GM12878 (cell line): Measurements from ENCODE around the gene PSMB8. TPM values are rescaled to one million over a fixed set of nuclear protein-coding genes. Genes with fewer than 3 reads are reported as not detected.

ENCODE experiments used
- ATAC-seq: fragments of 200-7000 bp; cut with Tn5 transposase; 3 replicates; pipeline ENCODE4 v1.9.1; 2020; ENCODE audit warnings: mild to moderate bottlenecking, moderate library complexity
- BruUV-seq: library from RNA; stranded (reverse); fragments of 400-500 nt; replicated peaks from 2 replicates; lab custom pipeline; 2021; lab: Mats Ljungman, UMichigan
- CTCF ChIA-PET: fragments of 300-600 bp; sonication (Branson Sonifier 250); formaldehyde crosslinking; extraction: SDS; loops from one replicate; lab custom pipeline; 2021; ENCODE audit warnings: inconsistent platforms; lab: Yijun Ruan, JAX
- POLR2A ChIA-PET: fragments of 350-600 bp; formaldehyde crosslinking; extraction: SDS; loops from one replicate; lab custom pipeline; 2021; ENCODE audit warnings: inconsistent platforms; lab: Charles Lee
- RAD21 ChIA-PET: fragments of 300-600 bp; sonication (Branson Sonifier 250); formaldehyde crosslinking; loops from one replicate; lab custom pipeline; 2023; ENCODE audit warnings: antibody characterized with exemption; ENCODE audit not compliant: unreplicated experiment; lab: Charles Lee
- SMC1A ChIA-PET: fragments of 300-600 bp; sonication (Branson Sonifier 250); formaldehyde crosslinking; loops from one replicate; lab custom pipeline; 2023; ENCODE audit not compliant: unreplicated experiment, uncharacterized antibody; lab: Charles Lee
- DNase-seq: peaks from one replicate; pipeline ENCODE4 v3.0.0-alpha.2; 2011; ENCODE audit warnings: low read depth, low spot score
- FAIRE-seq: peaks from 3 replicates; lab custom pipeline; 2011; peaks lifted over from hg19 to GRCh38; lab: Jason Lieb, UNC
- H2AFZ ChIP-seq: 2 replicates; pipeline ENCODE4 v1.6.0; 2011; ENCODE audit warnings: low read depth, low read length, control low read depth; ENCODE audit not compliant: control insufficient read depth
- H3K27ac ChIP-seq: 2 replicates; pipeline ENCODE4 v1.5.1; 2011; ENCODE audit warnings: control low read depth; ENCODE audit not compliant: control insufficient read depth, insufficient read depth
- H3K27me3 ChIP-seq, 2 experiments: replicated peaks in 1 of 2; 2 replicates each; pipeline versions ENCODE4 v1.6.0 to v1.6.1; 2011; ENCODE audit warnings: low read length in 1 of 2; ENCODE audit not compliant: control insufficient read depth in 2 of 2, insufficient read depth in 2 of 2
- H3K36me3 ChIP-seq, 2 experiments: 2 replicates each; pipeline ENCODE4 v1.5.1; 2011; ENCODE audit warnings: low read length in 1 of 2; ENCODE audit not compliant: control insufficient read depth in 2 of 2, insufficient read depth in 2 of 2
- H3K4me1 ChIP-seq: 2 replicates; pipeline ENCODE4 v1.6.1; 2011; ENCODE audit warnings: mild to moderate bottlenecking, low read length, moderate library complexity, mixed read lengths; ENCODE audit not compliant: control insufficient read depth, insufficient read depth
- H3K4me2 ChIP-seq: 2 replicates; pipeline ENCODE4 v1.6.0; 2011; ENCODE audit warnings: control low read depth; ENCODE audit not compliant: control insufficient read depth, insufficient read depth
- H3K4me3 ChIP-seq: fragments of 200-600 bp; sonication (generic); 2 replicates; pipeline ENCODE4 v1.5.1; 2016
- H3K79me2 ChIP-seq: 2 replicates; pipeline ENCODE4 v1.6.0; 2011; ENCODE audit warnings: low read length; ENCODE audit not compliant: control insufficient read depth, insufficient read depth
- H3K9ac ChIP-seq: 2 replicates; pipeline ENCODE4 v1.8.0; 2011; ENCODE audit warnings: low read length, control low read depth, mixed read lengths; ENCODE audit not compliant: control insufficient read depth, insufficient read depth
- H3K9me3 ChIP-seq: replicated peaks from 3 replicates; pipeline ENCODE4 v1.5.1; 2011; ENCODE audit warnings: mild to moderate bottlenecking, low read length; ENCODE audit not compliant: control insufficient read depth, insufficient read depth
- H4K20me1 ChIP-seq: 2 replicates; pipeline ENCODE4 v1.6.0; 2011; ENCODE audit not compliant: control insufficient read depth, insufficient read depth
- BRCA1 ChIP-seq: IDR thresholded peaks from 2 replicates; pipeline ENCODE4 v1.6.1; 2011; ENCODE audit warnings: low read depth, low read length, improper control_type of control experiment
- FOS ChIP-seq: IDR thresholded peaks from 3 replicates; pipeline ENCODE4 v1.6.1; 2011; ENCODE audit warnings: borderline replicate concordance; ENCODE audit not compliant: insufficient read length; ENCODE audit errors: extremely low read depth
- MYC ChIP-seq: IDR thresholded peaks from 2 replicates; pipeline ENCODE4 v1.6.1; 2011; ENCODE audit warnings: mild to moderate bottlenecking, low read length, moderate library complexity, inconsistent platforms; ENCODE audit not compliant: insufficient read depth, insufficient replicate concordance, insufficient read length, severe bottlenecking
- PAX5 ChIP-seq: IDR thresholded peaks from 2 replicates; pipeline ENCODE4 v1.6.1; 2011; ENCODE audit warnings: low read depth, low read length, borderline replicate concordance
- POLR2A ChIP-seq: IDR thresholded peaks from 2 replicates; pipeline ENCODE4 v1.6.1; 2011; ENCODE audit warnings: low read depth, mild to moderate bottlenecking, low read length
- PRDM15 ChIP-seq: fragments of 450-650 bp; formaldehyde crosslinking; IDR thresholded peaks from 2 replicates; pipeline ENCODE4 v1.4.0; 2020; ENCODE audit warnings: mild to moderate bottlenecking, moderate library complexity
- SIX5 ChIP-seq: IDR thresholded peaks from 2 replicates; pipeline ENCODE4 v1.6.1; 2011; ENCODE audit warnings: mild to moderate bottlenecking, low read depth, low read length, moderate library complexity; ENCODE audit not compliant: severe bottlenecking
- ZBED1 ChIP-seq: IDR thresholded peaks from 2 replicates; pipeline ENCODE4 v1.6.1; 2016; ENCODE audit warnings: borderline replicate concordance
- ZNF384 ChIP-seq: IDR thresholded peaks from 2 replicates; pipeline ENCODE4 v1.6.1; 2012; ENCODE audit warnings: low read depth, mild to moderate bottlenecking, low read length, improper control_type of control experiment, borderline replicate concordance
- WGBS: methylation state at CpG from one replicate; pipeline ENCODE4 v1.1.6; 2016; ENCODE audit warnings: low lambda C conversion rate; ENCODE audit not compliant: insufficient replicate concordance, insufficient coverage; ENCODE audit errors: missing lambda C conversion rate; 5-methylcytosine and 5-hydroxymethylcytosine counted together
- in situ Hi-C: fragments of 300-500 bp; cut with MboI; formaldehyde crosslinking; loops from 9 replicates; pipeline ENCODE4 v1.14.3; 2018; ENCODE audit warnings: mixed read lengths
- intact Hi-C: fragments of 100-400 bp; cut with micrococcal nuclease; formaldehyde crosslinking; loops from one replicate; pipeline ENCODE4 v1.14.2; 2022; ENCODE audit not compliant: unreplicated experiment
- polyA plus RNA-seq, 11 experiments: library from polyadenylated mRNA; depleted of rRNA in 4 of 11; unstranded in 6 of 11; stranded (reverse) in 5 of 11; fragments of >200 nt; fragmentation: Nextera tagmentation in 4 of 11; fragmentation: Illumina TruSeq in 1 of 11; extraction: Ambion mirVana in 4 of 11; extraction: Trizol in 1 of 11; gene quantifications; 1 replicate in 1 of 11; 2 replicates in 10 of 11; pipeline versions ENCODE4 v1.2.1 to v1.2.3, GENCODE V29; 2011 to 2016; ENCODE audit warnings: inconsistent platforms in 2 of 11, missing spikeins in 2 of 11, low read depth in 1 of 11
- total RNA-seq, 4 experiments: library from RNA; depleted of rRNA in 3 of 4; stranded (reverse); fragments of >200 nt in 3 of 4; fragmentation: Illumina TruSeq in 1 of 4; extraction: Trizol in 1 of 4; gene quantifications; 2 replicates each; pipeline versions ENCODE4 v1.2.1 to v1.2.3, GENCODE V29; 2013 to 2021
- TF ChIP-seq, protein P1 (sequence below): IDR thresholded peaks from 2 replicates; pipeline ENCODE4 v1.6.1; 2011; ENCODE audit warnings: borderline replicate concordance, low read depth, mild to moderate bottlenecking, moderate library complexity, mixed read lengths, low read length; ENCODE audit not compliant: insufficient read depth; ENCODE audit errors: extremely low read length

The PSMB8 gene
- total and polyA plus RNA-seq, 10 of the 15 experiments (the other 5 are each of a cell fraction or from before 2014, with no cell fraction given): 304 to 557 (median 379) TPM

DNA sequence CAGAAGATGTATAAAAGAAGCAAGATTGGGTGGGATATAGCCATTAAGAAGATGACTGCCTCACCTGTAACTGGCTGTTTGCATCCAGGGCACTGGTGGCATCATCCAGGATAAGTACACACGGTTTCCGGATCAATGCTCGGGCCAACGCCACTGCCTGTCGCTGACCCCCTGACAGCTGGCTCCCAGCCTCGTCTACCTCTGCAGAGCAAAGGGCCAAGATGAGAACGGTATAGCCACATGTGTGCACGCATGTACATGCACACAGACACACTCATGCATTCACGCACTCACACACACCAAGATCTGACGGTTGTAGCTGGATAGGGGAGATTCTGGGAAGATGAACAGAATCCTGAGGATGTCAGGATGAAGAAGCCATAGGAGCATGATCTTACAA lies 3.2 kb upstream of the PSMB8 start:
- Histone ChIP-seq H3K79me2 (peaks cover 93% of the 10 kb centered on the region), H3K27me3 (no peaks in the 10 kb centered on the region), H2AFZ (no peak overlapping the region), H3K4me2 (peak overlapping the region; percentile 99), H3K4me3 (peak overlapping the region; percentile 20; the same call in 1 of the 2 replicates), H3K4me1 (peaks cover 62% of the 10 kb centered on the region), H3K27ac (no peak overlapping the region), H4K20me1 (no peaks in the 10 kb centered on the region; the same call in 1 of the 2 replicates), H3K36me3 (peaks cover 8 to 60% of the 10 kb centered on the region in 2 experiments), H3K9ac (no peak overlapping the region), H3K9me3 (no peaks in the 10 kb centered on the region)
- POLR2A ChIA-PET: interaction anchor here (0.6 to 10.5 kb wide), 7 partner anchors 9 to 1243 kb away, joined by 3 to 357 read pairs (median 14); partner anchors contain the start of genes HLA-DMA, HLA-DMB, PSMB9 and TAP1
- intact Hi-C loops (no loop called here), in situ Hi-C loops (no loop called here)
- SMC1A ChIA-PET: interaction anchor here (1.0 to 3.9 kb wide), 4 partner anchors 7 to 48 kb away, joined by 3 to 69 read pairs (median 24); partner anchors contain the start of genes PSMB9, TAP1 and TAP2
- WGBS: 75% methylated on average over 10 of the region's 10 CpGs
- DNase-seq: no peak
- CTCF ChIA-PET: interaction anchor here (10.2 to 10.7 kb wide), 2 partner anchors 10 to 23 kb away, joined by 299 to 311 read pairs; partner anchors contain the start of genes PSMB9 and TAP1
- RAD21 ChIA-PET: interaction anchor here (10.5 kb wide), 1 partner anchor 9 kb away, joined by 269 read pairs; the partner anchor contains the start of genes PSMB9 and TAP1
- peak; percentile 72 for TF ChIP-seq POLR2A
- TF ChIP-seq BRCA1: no peak
- no peak for FAIRE-seq
- no peak for ATAC-seq
- BruUV-seq: no TSS peak

GRCh38 chr6:32845384-32845884 lies 1.6 kb upstream of the PSMB8 start:
- no TSS peak for BruUV-seq
- Histone ChIP-seq H3K9ac (peak overlapping the region; percentile 99), H3K27ac (peak overlapping the region; percentile 96), H3K36me3 (peaks cover 8 to 56% of the 10 kb centered on the region in 2 experiments), H3K4me3 (peak overlapping the region; percentile 96), H3K4me2 (peak overlapping the region; percentile 99), H3K9me3 (no peaks in the 10 kb centered on the region), H4K20me1 (no peaks in the 10 kb centered on the region; the same call in 1 of the 2 replicates), H3K79me2 (peaks cover 85% of the 10 kb centered on the region), H2AFZ (no peak overlapping the region), H3K27me3 (no peaks in the 10 kb centered on the region), H3K4me1 (peaks cover 63% of the 10 kb centered on the region)
- no peak for DNase-seq
- ChIA-PET POLR2A (interaction anchor here (0.7 to 10.5 kb wide), 21 partner anchors 8 to 650 kb away, joined by 3 to 357 read pairs (median 6); partner anchors contain the start of genes BRD2, HLA-DMA, HLA-DMB and HLA-DPA1), CTCF (interaction anchor here (0.6 to 10.7 kb wide), 13 partner anchors 11 to 352 kb away, joined by 3 to 311 read pairs (median 4); partner anchors contain the start of genes PSMB9 and TAP1), SMC1A (interaction anchor here (0.6 to 3.9 kb wide), 9 partner anchors 9 to 139 kb away, joined by 3 to 69 read pairs (median 8); partner anchors contain the start of genes HLA-DMA, PSMB9 and TAP1), RAD21 (interaction anchor here (0.8 to 10.5 kb wide), 8 partner anchors 11 to 283 kb away, joined by 3 to 269 read pairs (median 4); partner anchors contain the start of genes HLA-DMA, HLA-DMB, PSMB9 and TAP1)
- ATAC-seq: peak; percentile 33
- FAIRE-seq: no peak
- WGBS: under 1% methylated on average over 10 of the region's 10 CpGs
- in situ Hi-C loops: no loop called here
- intact Hi-C loops: no loop called here
- TF ChIP-seq MYC: no peak
- TF ChIP-seq ZNF384: no peak
- no peak for TF ChIP-seq PRDM15 (CRISPR knock-in tag)
- TF ChIP-seq PAX5: peak; percentile 41; the same call in 1 of the 2 replicates
- TF ChIP-seq SIX5: no peak
- TF ChIP-seq, protein P1, sequence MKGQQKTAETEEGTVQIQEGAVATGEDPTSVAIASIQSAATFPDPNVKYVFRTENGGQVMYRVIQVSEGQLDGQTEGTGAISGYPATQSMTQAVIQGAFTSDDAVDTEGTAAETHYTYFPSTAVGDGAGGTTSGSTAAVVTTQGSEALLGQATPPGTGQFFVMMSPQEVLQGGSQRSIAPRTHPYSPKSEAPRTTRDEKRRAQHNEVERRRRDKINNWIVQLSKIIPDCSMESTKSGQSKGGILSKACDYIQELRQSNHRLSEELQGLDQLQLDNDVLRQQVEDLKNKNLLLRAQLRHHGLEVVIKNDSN: no peak
- no peak for TF ChIP-seq FOS
- no peak for TF ChIP-seq ZBED1
